ENCODE data around the gene SCN4A. TPM values are rescaled to one million over a fixed set of nuclear protein-coding genes. Genes with fewer than 3 reads are reported as not detected.
"Not testable (repeated sequence)": the region's sequence is repeated elsewhere in the genome, so short reads cannot be mapped to it uniquely, and the experiment has no call there.

The SCN4A gene
- total RNA-seq, 2 experiments from 2014 or later: 0.02 TPM; not detected in 1

GRCh38 chr17:63898899-63899798 lies 73.6 kb downstream of the SCN4A start:
- CTCF ChIA-PET: interaction anchor here (1.3 to 2.0 kb wide), 4 partner anchors 8 to 20 kb away, joined by 3 to 6 read pairs (median 4); partner anchors contain the start of gene GH2
- not testable (repeated sequence) for H3K27ac Mint-ChIP-seq; H3K36me3 Mint-ChIP-seq; H3K9me3 Mint-ChIP-seq (ENCODE audit: low read depth); H3K4me1 Mint-ChIP-seq; H3K4me3 Mint-ChIP-seq
- peak; percentile 54 for ATAC-seq
- peaks cover 15% of the 10 kb centered on the region for H3K27me3 Mint-ChIP-seq
- DNase-seq: peak; percentile 57

DNA sequence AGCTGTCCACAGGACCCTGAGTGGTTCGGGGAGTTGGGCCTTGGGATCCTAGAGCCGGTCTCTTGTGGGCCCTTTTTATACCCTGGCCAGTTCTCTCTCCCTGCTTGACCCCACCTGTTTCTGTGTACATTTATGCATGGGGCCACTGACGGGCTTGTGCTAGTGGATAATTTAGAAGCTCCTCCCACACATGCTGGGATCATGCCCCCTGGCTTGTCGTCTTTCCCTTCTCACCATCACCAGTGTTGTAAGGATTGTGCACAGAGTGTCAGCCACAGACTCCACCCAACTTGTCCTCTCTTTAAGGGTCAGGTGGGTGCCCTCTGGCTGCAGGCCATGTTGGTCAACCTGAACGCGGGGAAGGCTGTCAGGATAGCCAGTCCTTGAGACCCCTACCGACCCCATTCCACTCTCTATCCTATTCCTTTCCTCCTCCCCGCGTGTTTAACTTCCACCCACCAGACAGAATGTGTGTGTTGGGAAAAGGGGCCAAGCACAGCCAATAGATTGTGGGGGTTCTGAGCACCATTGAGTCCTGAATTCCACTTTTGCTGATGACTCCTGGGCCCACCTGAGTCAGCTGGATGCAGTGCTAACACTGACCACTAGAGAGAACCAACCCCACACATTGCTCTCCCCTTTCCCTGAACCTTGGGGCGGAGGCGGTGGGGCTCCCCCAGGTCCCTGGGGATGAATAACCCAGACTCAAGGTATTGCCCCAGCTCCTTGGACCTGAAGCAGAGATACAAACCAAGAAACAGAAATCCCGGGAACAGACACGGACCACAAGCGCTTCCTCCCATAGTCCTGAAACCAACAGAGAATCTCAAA lies 76.0 kb downstream of the SCN4A start, which contains the start of gene CSH1:
CSH1 (minus strand) TSS at position 51 of the 831 bp plus-strand sequence. CDS start 63 bp downstream, outside the sequence.
- H3K4me3 Mint-ChIP-seq; ATAC-seq; DNase-seq; H3K27ac Mint-ChIP-seq; H3K36me3 Mint-ChIP-seq; H3K4me1 Mint-ChIP-seq; H3K9me3 Mint-ChIP-seq (ENCODE audit: low read depth): not testable (repeated sequence)
- CTCF ChIA-PET: interaction anchor here (1.0 to 1.6 kb wide), 2 partner anchors 8 to 83 kb away, joined by 3 to 4 read pairs; no protein-coding TSS in a partner anchor
- peaks cover 21% of the 10 kb centered on the region for H3K27me3 Mint-ChIP-seq

GRCh38 chr17:63894821-63895220 lies 77.9 kb downstream of the SCN4A start:
- H3K27ac Mint-ChIP-seq; H3K4me1 Mint-ChIP-seq; H3K4me3 Mint-ChIP-seq; CTCF ChIA-PET; H3K9me3 Mint-ChIP-seq (ENCODE audit: low read depth); H3K36me3 Mint-ChIP-seq; ATAC-seq; DNase-seq: not testable (repeated sequence)
- H3K27me3 Mint-ChIP-seq: peaks cover 22% of the 10 kb centered on the region

GRCh38 chr17:63894021-63894420 lies 78.7 kb downstream of the SCN4A start:
- H3K4me3 Mint-ChIP-seq; H3K36me3 Mint-ChIP-seq; H3K9me3 Mint-ChIP-seq (ENCODE audit: low read depth); ATAC-seq; H3K27ac Mint-ChIP-seq; H3K4me1 Mint-ChIP-seq; DNase-seq: not testable (repeated sequence)
- CTCF ChIA-PET: interaction anchor here (1.2 kb wide), 1 partner anchor 97 kb away, joined by 3 read pairs; no protein-coding TSS in a partner anchor
- peaks cover 24% of the 10 kb centered on the region for H3K27me3 Mint-ChIP-seq

DNA sequence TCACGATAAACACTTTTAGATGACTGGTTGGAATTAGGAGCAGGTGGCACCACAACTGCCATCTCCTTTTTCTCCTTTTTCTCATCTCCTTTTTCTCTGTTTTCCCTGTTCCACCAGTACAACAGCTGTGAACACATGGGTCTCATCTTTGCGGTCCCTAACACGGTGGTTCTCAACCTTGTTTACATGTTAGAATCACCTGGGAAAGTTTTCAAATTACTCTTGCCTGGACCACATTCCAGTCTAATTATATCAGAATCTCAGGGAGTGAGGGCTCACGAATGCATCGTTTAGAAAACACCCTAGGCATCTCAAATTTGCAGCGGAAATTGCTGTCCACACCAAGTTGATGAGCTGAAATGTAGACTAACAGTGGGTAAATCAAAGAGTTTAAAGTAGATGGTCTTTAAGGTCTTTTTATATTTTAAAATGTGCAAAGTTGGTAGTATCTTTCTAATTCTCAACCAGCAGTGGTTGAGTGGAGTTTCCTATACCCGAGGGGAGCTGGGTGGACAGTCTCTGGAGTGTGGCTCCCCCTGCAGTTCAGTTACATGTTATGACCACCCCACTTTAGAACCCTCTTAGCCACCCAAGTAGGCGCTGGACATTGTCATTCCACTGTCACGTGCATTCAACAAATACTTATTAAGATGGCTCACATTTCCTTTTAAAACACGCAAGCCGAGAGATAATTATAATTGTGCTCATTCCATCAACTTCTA lies 80.2 kb downstream of the SCN4A start:
- H3K4me1 Mint-ChIP-seq; DNase-seq; H3K9me3 Mint-ChIP-seq (ENCODE audit: low read depth); H3K36me3 Mint-ChIP-seq; ATAC-seq; H3K4me3 Mint-ChIP-seq; H3K27ac Mint-ChIP-seq: not testable (repeated sequence)
- peaks cover 26% of the 10 kb centered on the region for H3K27me3 Mint-ChIP-seq
- CTCF ChIA-PET: interaction anchor here (0.8 to 1.6 kb wide), 3 partner anchors 15 to 241 kb away, joined by 3 to 4 read pairs (median 3); no protein-coding TSS in a partner anchor

DNA sequence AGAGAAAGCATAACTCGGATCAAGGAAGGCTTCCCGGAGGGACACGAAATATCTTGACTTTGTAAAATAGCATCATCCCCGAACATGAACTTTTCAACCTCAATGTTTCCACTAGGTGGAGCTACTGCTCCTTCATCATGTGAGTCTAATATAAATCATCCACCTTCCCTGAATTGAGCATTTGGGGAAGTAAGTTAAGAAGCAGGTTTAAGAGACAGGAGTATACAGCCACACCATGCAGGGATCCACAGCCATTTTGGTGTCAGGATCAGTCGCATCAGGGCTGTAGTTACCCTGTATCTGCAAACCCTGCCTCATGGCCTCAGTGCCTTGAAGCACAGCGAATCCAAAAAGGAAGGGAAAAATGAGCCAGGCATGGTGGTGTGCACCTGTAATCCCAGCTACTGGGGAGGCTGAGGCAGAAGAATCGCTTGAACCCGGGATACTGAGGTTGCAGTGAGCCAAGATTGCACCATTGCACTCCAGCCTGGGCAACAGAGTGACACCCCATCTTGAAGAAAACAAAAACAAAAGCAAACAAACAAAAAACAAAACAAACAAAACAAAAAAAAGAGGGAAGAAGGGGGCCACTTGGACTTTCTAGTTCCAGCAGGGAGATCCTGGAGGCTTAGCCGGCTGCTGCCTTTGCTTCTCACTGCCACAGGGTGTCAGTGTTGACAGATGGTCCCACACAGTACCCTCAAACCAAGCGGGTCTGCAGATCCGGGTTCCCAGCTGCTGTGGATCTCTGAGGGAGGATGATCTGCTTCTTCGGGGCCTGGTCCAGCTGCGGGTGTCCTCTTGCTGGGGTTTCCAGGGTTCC lies 83.5 kb downstream of the SCN4A start:
- not testable (repeated sequence) for DNase-seq; H3K4me1 Mint-ChIP-seq; H3K36me3 Mint-ChIP-seq; H3K27ac Mint-ChIP-seq; H3K9me3 Mint-ChIP-seq (ENCODE audit: low read depth)
- H3K27me3 Mint-ChIP-seq: peaks cover 31% of the 10 kb centered on the region
- peak; percentile 79 for ATAC-seq
- peak overlapping the region; percentile 20 for H3K4me3 Mint-ChIP-seq
- CTCF ChIA-PET: interaction anchor here (0.8 to 2.6 kb wide), 20 partner anchors 9 to 402 kb away, joined by 3 to 16 read pairs (median 4); partner anchors contain the start of genes CSHL1 and ICAM2

Other genes starting within 250 kb of the SCN4A start
- gene STRADA, start 231.1 kb downstream of the SCN4A start, total RNA-seq: 10 to 100 TPM; 59.9 to 76.8 TPM
- 10 to 100 TPM; 55.7 to 71.1 TPM for gene CCDC47, start 199.3 kb downstream of the SCN4A start, total RNA-seq
- gene DDX42, start 198.7 kb downstream of the SCN4A start, total RNA-seq: 100 to 1,000 TPM; 121 to 123 TPM
- 100 to 1,000 TPM; 157 to 195 TPM for gene PSMC5, start 145.5 kb downstream of the SCN4A start, total RNA-seq
- gene FTSJ3, start 145.3 kb downstream of the SCN4A start, total RNA-seq: 10 to 100 TPM; 58.9 to 71.7 TPM
- 100 to 1,000 TPM; 137 to 151 TPM for gene SMARCD2, start 130.2 kb downstream of the SCN4A start, total RNA-seq
- gene CSH2, start 99.2 kb downstream of the SCN4A start, total RNA-seq: not detected
- gene GH2, start 91.0 kb downstream of the SCN4A start, total RNA-seq: not detected
- gene CSH1, start 76.3 kb downstream of the SCN4A start, total RNA-seq: not detected
- not detected for gene CSHL1, start 61.7 kb downstream of the SCN4A start, total RNA-seq
- not detected for gene GH1, start 54.1 kb downstream of the SCN4A start, total RNA-seq
- gene CD79B, start 40.6 kb downstream of the SCN4A start, total RNA-seq: 10 to 100 TPM; 15.0 to 19.1 TPM
- gene PRR29, start 25.4 kb upstream of the SCN4A start, total RNA-seq: 1 to 10 TPM; 1.5 to 3.3 TPM
- 10 to 100 TPM; 39.0 to 40.6 TPM for gene ICAM2, start 47.7 kb upstream of the SCN4A start, total RNA-seq
- gene ERN1, start 157.2 kb upstream of the SCN4A start, total RNA-seq: 10 to 100 TPM; 21.7 to 22.9 TPM